ENCODE results near the gene SLCO3A1.

Gene SLCO3A1

DNA sequence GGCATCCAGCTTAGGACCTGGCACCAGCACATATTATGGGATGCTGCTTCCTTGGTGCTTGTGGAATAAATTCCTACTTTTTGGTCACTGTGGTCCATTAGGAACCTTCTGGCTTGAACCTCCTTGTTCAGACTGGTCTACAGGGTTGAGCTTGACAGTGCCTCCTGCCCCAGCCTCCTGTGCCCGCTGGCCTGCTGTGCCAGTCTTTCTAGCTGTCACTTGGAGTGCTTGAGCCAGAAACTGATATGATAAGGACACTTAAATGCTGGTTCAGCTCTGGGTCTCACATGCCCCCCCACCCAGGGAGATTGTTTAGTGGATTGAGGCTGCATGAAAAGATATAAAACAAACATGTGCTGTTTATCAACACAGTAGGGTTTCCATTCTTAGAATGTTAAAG is 147.8 kb downstream of the SLCO3A1 start:
- no peak overlapping the region for H2AK5ac ChIP-seq (ENCODE audit: low read length)
- no CpG with 5 or more reads among the region's 1 CpG for WGBS (ENCODE audit: extremely low coverage, insufficient coverage, insufficient read length)
- H3K4me3 ChIP-seq (ENCODE audit: low read depth, low read length) = no peak overlapping the region

GRCh38 chr15:92002666-92003065 is 149.2 kb downstream of the SLCO3A1 start:
- Histone ChIP-seq H2BK120ac (ENCODE audit: insufficient read depth, low read length, poor library complexity) (no peak overlapping the region), H3K79me2 (ENCODE audit: control insufficient read depth, insufficient read depth, low read length, poor library complexity) (no peaks in the 10 kb centered on the region), H3K9me3 (ENCODE audit: insufficient read depth, low read depth, low read length) (no peaks in the 10 kb centered on the region), H4K12ac (ENCODE audit: low read depth, low read length) (no peak overlapping the region), H2AFZ (ENCODE audit: insufficient read depth, low read length, poor library complexity) (no peak overlapping the region), H3K9ac (ENCODE audit: low read length) (no peak overlapping the region), H3K4me1 (ENCODE audit: control insufficient read depth in 1 of 2, insufficient read depth in 2 of 2, low read length in 2 of 2) (no peaks in the 10 kb centered on the region), H3K4me3 (ENCODE audit: low read depth, low read length) (no peak overlapping the region), H3K79me1 (ENCODE audit: low read length) (no peaks in the 10 kb centered on the region), H3K23ac (ENCODE audit: low read length) (no peak overlapping the region), H3K27me3 (ENCODE audit: insufficient read depth, low read length) (no peaks in the 10 kb centered on the region), H2BK12ac (ENCODE audit: low read length) (no peak overlapping the region), H3K36me3 (ENCODE audit: control insufficient read depth in 1 of 2, insufficient read depth in 2 of 2, low read length in 2 of 2) (no peaks in the 10 kb centered on the region), H4K8ac (ENCODE audit: low read depth, low read length) (no peak overlapping the region), H3K4me2 (ENCODE audit: low read length) (no peak overlapping the region), H4K91ac (ENCODE audit: low read depth, low read length) (no peak overlapping the region), H3K18ac (ENCODE audit: low read length) (no peak overlapping the region), H3K4ac (ENCODE audit: low read depth, low read length) (no peak overlapping the region), H2AK5ac (ENCODE audit: low read length) (no peak overlapping the region), H3K14ac (ENCODE audit: low read length) (no peak overlapping the region), H3K27ac (ENCODE audit: low read depth, low read length) (no peak overlapping the region), H2BK5ac (ENCODE audit: low read depth, low read length, poor library complexity) (no peak overlapping the region)
- WGBS (ENCODE audit: extremely low coverage, insufficient coverage, insufficient read length) = no CpG with 5 or more reads among the region's 4 CpGs
- no peak for DNase-seq

More for the DNA sequence above, 147.8 kb downstream of the SLCO3A1 start:
- no peak overlapping the region for H2BK120ac ChIP-seq (ENCODE audit: insufficient read depth, low read length, poor library complexity)
- H2AFZ ChIP-seq (ENCODE audit: insufficient read depth, low read length, poor library complexity) = no peak overlapping the region
- no peak overlapping the region for H3K23ac ChIP-seq (ENCODE audit: low read length)
- H3K36me3 ChIP-seq (ENCODE audit: control insufficient read depth in 1 of 2, insufficient read depth in 2 of 2, low read length in 2 of 2) = no peaks in the 10 kb centered on the region
- H4K8ac ChIP-seq (ENCODE audit: low read depth, low read length) = no peak overlapping the region
- H3K9me3 ChIP-seq (ENCODE audit: insufficient read depth, low read depth, low read length) = no peaks in the 10 kb centered on the region
- no peak overlapping the region for H4K91ac ChIP-seq (ENCODE audit: low read depth, low read length)
- H2BK12ac ChIP-seq (ENCODE audit: low read length) = no peak overlapping the region
- no peaks in the 10 kb centered on the region for H3K27me3 ChIP-seq (ENCODE audit: insufficient read depth, low read length)
- DNase-seq = no peak
- H3K79me1 ChIP-seq (ENCODE audit: low read length) = no peaks in the 10 kb centered on the region
- H3K14ac ChIP-seq (ENCODE audit: low read length) = no peak overlapping the region
- H4K12ac ChIP-seq (ENCODE audit: low read depth, low read length) = no peak overlapping the region
- H3K27ac ChIP-seq (ENCODE audit: low read depth, low read length) = no peak overlapping the region
- no peaks in the 10 kb centered on the region for H3K79me2 ChIP-seq (ENCODE audit: control insufficient read depth, insufficient read depth, low read length, poor library complexity)
- no peaks in the 10 kb centered on the region for H3K4me1 ChIP-seq (ENCODE audit: control insufficient read depth in 1 of 2, insufficient read depth in 2 of 2, low read length in 2 of 2)
- no peak overlapping the region for H3K18ac ChIP-seq (ENCODE audit: low read length)
- no peak overlapping the region for H3K4me2 ChIP-seq (ENCODE audit: low read length)
- H3K4ac ChIP-seq (ENCODE audit: low read depth, low read length) = no peak overlapping the region
- H2BK5ac ChIP-seq (ENCODE audit: low read depth, low read length, poor library complexity) = no peak overlapping the region
- H3K9ac ChIP-seq (ENCODE audit: low read length) = no peak overlapping the region

GRCh38 chr15:92003515-92004067 is 150.1 kb downstream of the SLCO3A1 start:
- Histone ChIP-seq H3K4me2 (ENCODE audit: low read length) (no peak overlapping the region), H3K4me1 (ENCODE audit: control insufficient read depth in 1 of 2, insufficient read depth in 2 of 2, low read length in 2 of 2) (no peaks in the 10 kb centered on the region)
- DNase-seq = no peak

GRCh38 chr15:92005154-92005553 is 151.6 kb downstream of the SLCO3A1 start:
- Histone ChIP-seq H3K27me3 (ENCODE audit: insufficient read depth, low read length) (no peaks in the 10 kb centered on the region), H3K9ac (ENCODE audit: low read length) (no peak overlapping the region), H3K36me3 (ENCODE audit: control insufficient read depth in 1 of 2, insufficient read depth in 2 of 2, low read length in 2 of 2) (no peaks in the 10 kb centered on the region), H3K79me1 (ENCODE audit: low read length) (no peaks in the 10 kb centered on the region), H3K9me3 (ENCODE audit: insufficient read depth, low read depth, low read length) (no peaks in the 10 kb centered on the region), H3K18ac (ENCODE audit: low read length) (no peak overlapping the region), H4K91ac (ENCODE audit: low read depth, low read length) (no peak overlapping the region), H2BK120ac (ENCODE audit: insufficient read depth, low read length, poor library complexity) (no peak overlapping the region), H3K4me3 (ENCODE audit: low read depth, low read length) (no peak overlapping the region), H2BK12ac (ENCODE audit: low read length) (no peak overlapping the region), H3K23ac (ENCODE audit: low read length) (no peak overlapping the region), H2AFZ (ENCODE audit: insufficient read depth, low read length, poor library complexity) (no peak overlapping the region), H3K4me1 (ENCODE audit: control insufficient read depth in 1 of 2, insufficient read depth in 2 of 2, low read length in 2 of 2) (no peaks in the 10 kb centered on the region), H3K4me2 (ENCODE audit: low read length) (no peak overlapping the region), H3K79me2 (ENCODE audit: control insufficient read depth, insufficient read depth, low read length, poor library complexity) (no peaks in the 10 kb centered on the region), H3K27ac (ENCODE audit: low read depth, low read length) (no peak overlapping the region), H4K8ac (ENCODE audit: low read depth, low read length) (no peak overlapping the region), H3K14ac (ENCODE audit: low read length) (no peak overlapping the region), H2BK5ac (ENCODE audit: low read depth, low read length, poor library complexity) (no peak overlapping the region), H2AK5ac (ENCODE audit: low read length) (no peak overlapping the region), H3K4ac (ENCODE audit: low read depth, low read length) (no peak overlapping the region), H4K12ac (ENCODE audit: low read depth, low read length) (no peak overlapping the region)
- no CpG with 5 or more reads among the region's 6 CpGs for WGBS (ENCODE audit: extremely low coverage, insufficient coverage, insufficient read length)
- DNase-seq = no peak

More at GRCh38 chr15:92003515-92004067, 150.1 kb downstream of the SLCO3A1 start:
- Histone ChIP-seq H3K4ac (ENCODE audit: low read depth, low read length) (no peak overlapping the region), H3K27ac (ENCODE audit: low read depth, low read length) (no peak overlapping the region), H3K18ac (ENCODE audit: low read length) (no peak overlapping the region), H3K36me3 (ENCODE audit: control insufficient read depth in 1 of 2, insufficient read depth in 2 of 2, low read length in 2 of 2) (no peaks in the 10 kb centered on the region), H2BK5ac (ENCODE audit: low read depth, low read length, poor library complexity) (no peak overlapping the region), H2AFZ (ENCODE audit: insufficient read depth, low read length, poor library complexity) (no peak overlapping the region), H3K14ac (ENCODE audit: low read length) (no peak overlapping the region), H3K9me3 (ENCODE audit: insufficient read depth, low read depth, low read length) (no peaks in the 10 kb centered on the region), H2AK5ac (ENCODE audit: low read length) (no peak overlapping the region), H3K79me2 (ENCODE audit: control insufficient read depth, insufficient read depth, low read length, poor library complexity) (no peaks in the 10 kb centered on the region), H4K8ac (ENCODE audit: low read depth, low read length) (no peak overlapping the region), H2BK120ac (ENCODE audit: insufficient read depth, low read length, poor library complexity) (no peak overlapping the region), H3K23ac (ENCODE audit: low read length) (no peak overlapping the region), H4K91ac (ENCODE audit: low read depth, low read length) (no peak overlapping the region), H3K27me3 (ENCODE audit: insufficient read depth, low read length) (no peaks in the 10 kb centered on the region), H2BK12ac (ENCODE audit: low read length) (no peak overlapping the region), H4K12ac (ENCODE audit: low read depth, low read length) (no peak overlapping the region), H3K4me3 (ENCODE audit: low read depth, low read length) (no peak overlapping the region), H3K79me1 (ENCODE audit: low read length) (no peaks in the 10 kb centered on the region), H3K9ac (ENCODE audit: low read length) (no peak overlapping the region)
- WGBS (ENCODE audit: extremely low coverage, insufficient coverage, insufficient read length) = no CpG with 5 or more reads among the region's 9 CpGs
